Activated CD8-positive, alpha-beta T cell treated with anti-CD3 and anti-CD28 coated beads for 36 hours (primary cell): ENCODE measurements around the gene UBAP1L. TPM values are rescaled to one million over a fixed set of nuclear protein-coding genes. Genes with fewer than 3 reads are reported as not detected.

Experiments used
- ATAC-seq: fragments of 200-7000 bp; cut with Tn5 transposase; one replicate; pipeline ENCODE4 v1.10.0; 2021; ENCODE audit warnings: mild to moderate bottlenecking, moderate library complexity
- CTCF ChIA-PET: fragments of 350-600 bp; sonication (Branson Sonifier 250); formaldehyde crosslinking; loops from one replicate; lab custom pipeline; 2021; ENCODE audit warnings: antibody characterized with exemption; lab: Charles Lee
- POLR2A ChIA-PET: fragments of 350-600 bp; sonication (Branson Sonifier 250); formaldehyde crosslinking; loops from one replicate; lab custom pipeline; 2021; ENCODE audit warnings: antibody characterized with exemption; lab: Charles Lee
- DNase-seq: peaks from one replicate; pipeline ENCODE4 v3.0.0-alpha.2; 2020
- H3K27ac Mint-ChIP-seq: one replicate; pipeline ENCODE4 v1.8.0; 2021; ENCODE audit warnings: mild to moderate bottlenecking, mixed read lengths
- H3K27me3 Mint-ChIP-seq: one replicate; pipeline ENCODE4 v1.8.0; 2021; ENCODE audit warnings: mixed read lengths
- H3K36me3 Mint-ChIP-seq: one replicate; pipeline ENCODE4 v1.8.0; 2021; ENCODE audit warnings: low read depth, mixed read lengths
- H3K4me1 Mint-ChIP-seq: one replicate; pipeline ENCODE4 v1.8.0; 2021; ENCODE audit warnings: low read depth, mixed read lengths
- H3K4me3 Mint-ChIP-seq: one replicate; pipeline ENCODE4 v1.8.0; 2021; ENCODE audit warnings: mild to moderate bottlenecking, moderate library complexity, mixed read lengths
- H3K9me3 Mint-ChIP-seq: one replicate; pipeline ENCODE4 v1.8.0; 2021; ENCODE audit warnings: mixed read lengths
- intact Hi-C: fragments of 100-400 bp; cut with micrococcal nuclease; formaldehyde crosslinking; loops from one replicate; pipeline ENCODE4 v1.10.0; 2022
- total RNA-seq, 2 experiments: library from RNA; stranded (reverse); gene quantifications; one replicate each; pipeline ENCODE4 v1.2.3, GENCODE V29; 2021
- TF ChIP-seq, protein P1 (sequence below): fragments of 200-600 bp; IDR thresholded peaks from one replicate; pipeline ENCODE4 v1.8.0; 2022; ENCODE audit warnings: antibody characterized with exemption, mild to moderate bottlenecking

Gene UBAP1L
- total RNA-seq, 2 experiments from 2014 or later, result 2.9 to 3.3 TPM

DNA sequence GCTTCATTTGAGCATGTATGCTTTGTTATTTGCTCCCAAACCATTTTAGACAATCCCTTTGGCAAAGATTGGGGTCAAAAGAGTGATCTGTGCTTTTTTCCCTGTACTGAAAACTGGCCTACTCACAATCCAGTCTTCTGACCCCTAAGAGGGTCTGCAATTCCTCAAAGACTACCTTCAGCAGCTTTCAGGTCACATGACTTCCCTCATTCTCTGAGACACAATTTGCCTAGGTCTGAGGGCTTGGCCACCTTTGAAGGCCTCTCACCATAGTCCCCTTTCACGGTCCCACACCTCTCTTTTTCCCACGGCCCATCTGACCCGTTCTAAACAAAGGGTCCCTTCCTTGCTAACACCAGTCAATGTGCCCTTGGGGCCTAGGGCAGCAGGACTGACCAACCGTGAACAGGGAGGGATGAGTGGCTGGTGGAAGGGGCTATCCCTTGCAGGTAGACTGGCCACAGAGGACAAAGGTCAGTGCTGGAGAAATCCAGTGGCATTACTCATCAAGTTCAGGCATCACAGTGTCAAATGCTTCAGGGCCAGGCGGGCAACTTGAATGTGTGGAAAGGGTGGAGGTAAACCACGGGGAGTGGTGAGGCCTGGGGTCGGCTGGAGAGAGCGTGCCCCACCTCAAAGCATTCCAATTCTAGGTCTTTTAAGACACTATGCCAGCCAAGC, 58.0 kb downstream of the UBAP1L start:
- H3K4me3 Mint-ChIP-seq, result no peak overlapping the region
- no peaks in the 10 kb centered on the region for H3K4me1 Mint-ChIP-seq
- TF ChIP-seq, protein P1, sequence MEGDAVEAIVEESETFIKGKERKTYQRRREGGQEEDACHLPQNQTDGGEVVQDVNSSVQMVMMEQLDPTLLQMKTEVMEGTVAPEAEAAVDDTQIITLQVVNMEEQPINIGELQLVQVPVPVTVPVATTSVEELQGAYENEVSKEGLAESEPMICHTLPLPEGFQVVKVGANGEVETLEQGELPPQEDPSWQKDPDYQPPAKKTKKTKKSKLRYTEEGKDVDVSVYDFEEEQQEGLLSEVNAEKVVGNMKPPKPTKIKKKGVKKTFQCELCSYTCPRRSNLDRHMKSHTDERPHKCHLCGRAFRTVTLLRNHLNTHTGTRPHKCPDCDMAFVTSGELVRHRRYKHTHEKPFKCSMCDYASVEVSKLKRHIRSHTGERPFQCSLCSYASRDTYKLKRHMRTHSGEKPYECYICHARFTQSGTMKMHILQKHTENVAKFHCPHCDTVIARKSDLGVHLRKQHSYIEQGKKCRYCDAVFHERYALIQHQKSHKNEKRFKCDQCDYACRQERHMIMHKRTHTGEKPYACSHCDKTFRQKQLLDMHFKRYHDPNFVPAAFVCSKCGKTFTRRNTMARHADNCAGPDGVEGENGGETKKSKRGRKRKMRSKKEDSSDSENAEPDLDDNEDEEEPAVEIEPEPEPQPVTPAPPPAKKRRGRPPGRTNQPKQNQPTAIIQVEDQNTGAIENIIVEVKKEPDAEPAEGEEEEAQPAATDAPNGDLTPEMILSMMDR, result no peak
- intact Hi-C loops, result no loop called here
- no peak for DNase-seq
- no peaks in the 10 kb centered on the region for H3K36me3 Mint-ChIP-seq
- no peak overlapping the region for H3K27ac Mint-ChIP-seq
- H3K9me3 Mint-ChIP-seq, result peaks cover 3% of the 10 kb centered on the region
- CTCF ChIA-PET, result interaction anchor here (0.9 to 6.4 kb wide), 5 partner anchors 12 to 44 kb away, joined by 3 to 37 read pairs (median 7); partner anchors contain the start of gene KBTBD13
- POLR2A ChIA-PET, result interaction anchor here (1.1 kb wide), 1 partner anchor 248 kb away, joined by 3 read pairs; the partner anchor contains the start of gene RNU5B-1
- ATAC-seq, result no peak
- no peaks in the 10 kb centered on the region for H3K27me3 Mint-ChIP-seq

- ChIA-PET POLR2A (interaction anchor here (1.1 kb wide), 1 partner anchor 249 kb away, joined by 3 read pairs; the partner anchor contains the start of gene RNU5B-1), CTCF (interaction anchor here (0.5 to 6.4 kb wide), 12 partner anchors 13 to 329 kb away, joined by 3 to 37 read pairs (median 5); partner anchors contain the start of gene KBTBD13)
- no peaks in the 10 kb centered on the region for H3K27me3 Mint-ChIP-seq
- ATAC-seq (no peak), DNase-seq (no peak)
- H3K9me3 Mint-ChIP-seq, result peaks cover 3% of the 10 kb centered on the region
- intact Hi-C loops, result no loop called here
- no peaks in the 10 kb centered on the region for H3K36me3 Mint-ChIP-seq
- no peak overlapping the region for H3K27ac Mint-ChIP-seq
- TF ChIP-seq, protein P1, result no peak
- no peaks in the 10 kb centered on the region for H3K4me1 Mint-ChIP-seq
- no peak overlapping the region for H3K4me3 Mint-ChIP-seq
These were observed 58.9 kb downstream of the UBAP1L start for GRCh38 chr15:65056106-65056505.

GRCh38 chr15:65055201-65055870, 59.7 kb downstream of the UBAP1L start:
- H3K36me3 Mint-ChIP-seq, result no peaks in the 10 kb centered on the region
- intact Hi-C loops, result no loop called here
- H3K27me3 Mint-ChIP-seq, result no peaks in the 10 kb centered on the region
- DNase-seq (no peak), ATAC-seq (no peak)
- H3K9me3 Mint-ChIP-seq, result peaks cover 3% of the 10 kb centered on the region
- POLR2A ChIA-PET, result interaction anchor here (0.5 to 1.0 kb wide), 2 partner anchors 249 to 917 kb away, joined by 3 to 5 read pairs; partner anchors contain the start of gene RNU5B-1
- peaks cover 1% of the 10 kb centered on the region for H3K4me1 Mint-ChIP-seq
- TF ChIP-seq, protein P1, result no peak
- H3K27ac Mint-ChIP-seq, result no peak overlapping the region
- CTCF ChIA-PET, result interaction anchor here (0.5 to 6.4 kb wide), 20 partner anchors 9 to 330 kb away, joined by 3 to 37 read pairs (median 5); partner anchors contain the start of genes KBTBD13 and RASL12
- no peak overlapping the region for H3K4me3 Mint-ChIP-seq

DNA sequence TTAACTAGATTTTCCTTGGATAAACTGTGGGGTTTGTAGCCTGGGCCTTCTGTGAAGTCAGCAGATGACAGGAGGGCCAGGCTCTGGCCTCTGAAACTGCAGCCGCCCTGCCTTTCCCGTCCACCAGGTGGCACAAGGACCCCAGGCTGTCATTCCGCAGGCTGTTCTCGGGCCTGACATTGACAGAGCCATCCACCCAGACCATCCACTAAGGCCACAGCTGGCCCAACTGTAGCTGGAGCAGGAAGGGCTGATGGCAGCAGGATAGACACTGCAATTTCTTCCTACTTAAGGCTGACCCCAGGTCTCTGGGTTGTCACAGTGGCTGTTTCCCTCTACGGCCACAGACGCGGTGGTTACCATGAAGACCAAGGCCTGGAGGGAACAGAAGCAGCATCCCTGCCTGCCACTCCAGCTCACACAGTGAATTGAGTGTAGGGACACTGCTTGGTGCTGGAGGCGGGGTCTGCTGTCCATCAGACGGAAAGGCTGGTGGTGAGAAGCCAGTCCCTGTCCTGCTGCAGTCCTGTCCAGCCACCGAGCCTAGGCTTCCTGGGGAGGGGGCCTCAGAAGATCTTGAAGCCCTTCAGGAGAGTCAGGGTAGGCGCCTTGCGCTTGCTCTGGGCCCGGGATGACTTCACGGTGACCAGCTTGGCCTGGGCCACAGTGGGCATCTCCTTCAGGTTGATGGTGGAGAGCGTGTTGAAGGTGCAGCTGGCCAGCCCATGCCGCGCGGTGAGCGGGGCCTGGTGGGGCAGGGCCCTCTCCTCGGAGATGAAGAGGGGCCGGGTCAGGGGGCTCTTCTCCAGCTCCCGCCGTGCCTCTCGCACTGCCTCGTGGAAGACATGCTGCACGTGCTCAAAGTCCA, 60.4 kb downstream of the UBAP1L start:
- H3K36me3 Mint-ChIP-seq, result no peaks in the 10 kb centered on the region
- no peaks in the 10 kb centered on the region for H3K9me3 Mint-ChIP-seq
- no peak overlapping the region for H3K27ac Mint-ChIP-seq
- intact Hi-C loops, result no loop called here
- DNase-seq (peak; percentile 77), ATAC-seq (peak; percentile 74)
- no peak overlapping the region for H3K4me3 Mint-ChIP-seq
- TF ChIP-seq, protein P1, result peak; percentile 75
- CTCF ChIA-PET, result interaction anchor here (0.6 to 6.4 kb wide), 19 partner anchors 9 to 330 kb away, joined by 3 to 37 read pairs (median 7); partner anchors contain the start of genes KBTBD13 and RASL12
- no peaks in the 10 kb centered on the region for H3K27me3 Mint-ChIP-seq
- H3K4me1 Mint-ChIP-seq, result peaks cover 9% of the 10 kb centered on the region
- POLR2A ChIA-PET, result interaction anchor here (0.5 to 1.0 kb wide), 3 partner anchors 49 to 917 kb away, joined by 3 to 5 read pairs (median 3); partner anchors contain the start of gene RNU5B-1
